Esophagus muscularis mucosa (tissue), 4 donors: ENCODE results near the gene PHACTR3.

Experiments
- CTCF ChIP-seq, 3 experiments: fragments of 200-600 bp in 2 of 3; fragments of 450-650 bp in 1 of 3; sonication (generic) in 2 of 3; IDR thresholded peaks; one replicate each; pipeline ENCODE4 v1.5.1; 2017 to 2019; ENCODE audit warnings: antibody characterized with exemption in 3 of 3, mild to moderate bottlenecking in 2 of 3, moderate library complexity in 1 of 3
- EP300 ChIP-seq: sonication (generic); formaldehyde crosslinking; IDR thresholded peaks from one replicate; pipeline ENCODE4 v1.6.1; 2017; ENCODE audit warnings: antibody characterized with exemption
- POLR2A ChIP-seq: fragments of 450-650 bp; IDR thresholded peaks from one replicate; pipeline ENCODE4 v1.6.1; 2017; ENCODE audit warnings: antibody characterized with exemption, moderate library complexity, mild to moderate bottlenecking, low read depth

- TF ChIP-seq EP300 = no peak
- TF ChIP-seq CTCF (IDR thresholded peaks at IDR 0.05) = no peak
- TF ChIP-seq POLR2A = no peak
Measured at GRCh38 chr20:59863058-59863457, 258.7 kb downstream of the PHACTR3 start.
